Measurements from ENCODE around the gene ZFHX3. TPM values are rescaled to one million over a fixed set of nuclear protein-coding genes. Genes with fewer than 3 reads are reported as not detected.

ZFHX3 gene
- total and polyA plus RNA-seq, 10 donors: 0.47 to 18.5 (median 11.1) TPM

DNA sequence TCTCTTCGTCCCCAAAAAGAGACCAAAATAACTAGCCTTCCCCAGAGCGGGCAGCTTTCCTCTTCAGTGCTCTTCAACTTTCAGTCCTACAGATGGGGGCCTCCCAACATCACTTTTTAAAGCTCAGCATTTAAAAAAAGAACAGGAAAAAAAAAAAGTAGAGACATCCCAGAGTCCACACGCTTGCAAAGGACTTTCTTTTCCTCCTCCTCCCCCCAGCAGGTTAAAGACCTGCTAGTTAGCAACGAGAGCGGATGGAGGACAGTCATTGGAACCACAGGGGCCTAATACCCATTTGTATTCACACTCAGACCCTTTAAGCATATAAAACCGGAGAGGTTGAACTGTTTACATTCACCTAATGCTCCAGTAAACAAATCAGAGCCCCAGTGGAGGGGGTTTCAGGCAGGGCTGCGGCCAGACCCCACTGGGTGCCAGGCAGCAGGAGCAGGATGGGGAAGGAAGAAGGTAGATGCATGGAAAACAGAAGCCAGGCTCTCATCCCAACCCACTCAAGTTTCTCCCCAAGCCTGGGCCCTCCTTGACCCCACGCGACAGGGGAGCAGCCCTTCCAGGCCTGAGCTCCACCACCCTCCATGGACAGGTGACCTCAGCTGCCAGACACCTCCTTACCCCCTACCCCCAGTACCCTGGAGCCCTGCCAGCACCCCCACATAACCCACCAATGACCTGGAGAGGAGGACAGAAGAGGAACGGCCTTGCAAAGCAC lies 15.2 kb downstream of the ZFHX3 start:
- TF ChIP-seq POLR2AphosphoS5 (IDR thresholded peaks at IDR 0.05): no peak
- TF ChIP-seq POLR2A (IDR thresholded peaks at IDR 0.05): no peak
- TF ChIP-seq, protein P1, sequence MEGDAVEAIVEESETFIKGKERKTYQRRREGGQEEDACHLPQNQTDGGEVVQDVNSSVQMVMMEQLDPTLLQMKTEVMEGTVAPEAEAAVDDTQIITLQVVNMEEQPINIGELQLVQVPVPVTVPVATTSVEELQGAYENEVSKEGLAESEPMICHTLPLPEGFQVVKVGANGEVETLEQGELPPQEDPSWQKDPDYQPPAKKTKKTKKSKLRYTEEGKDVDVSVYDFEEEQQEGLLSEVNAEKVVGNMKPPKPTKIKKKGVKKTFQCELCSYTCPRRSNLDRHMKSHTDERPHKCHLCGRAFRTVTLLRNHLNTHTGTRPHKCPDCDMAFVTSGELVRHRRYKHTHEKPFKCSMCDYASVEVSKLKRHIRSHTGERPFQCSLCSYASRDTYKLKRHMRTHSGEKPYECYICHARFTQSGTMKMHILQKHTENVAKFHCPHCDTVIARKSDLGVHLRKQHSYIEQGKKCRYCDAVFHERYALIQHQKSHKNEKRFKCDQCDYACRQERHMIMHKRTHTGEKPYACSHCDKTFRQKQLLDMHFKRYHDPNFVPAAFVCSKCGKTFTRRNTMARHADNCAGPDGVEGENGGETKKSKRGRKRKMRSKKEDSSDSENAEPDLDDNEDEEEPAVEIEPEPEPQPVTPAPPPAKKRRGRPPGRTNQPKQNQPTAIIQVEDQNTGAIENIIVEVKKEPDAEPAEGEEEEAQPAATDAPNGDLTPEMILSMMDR (IDR thresholded peaks at IDR 0.05 in 8 of 11, conservative IDR thresholded peaks at IDR 0.05 in 3 of 11): no peak
- 52 to 59% (median 54%) methylated on average over 8 to 10 of the region's 10 CpGs for WGBS, 5 donors
- Histone ChIP-seq H3K27me3 (replicated peaks in 1 of 7) (peaks cover 0 to 4% (median 0%) of the 10 kb centered on the region in 7 donors), H3K9me3 (no peaks in the 10 kb centered on the region), H3K4me1 (peaks cover 0 to 55% (median 22%) of the 10 kb centered on the region in 6 donors), H3K27ac (peak overlapping the region in 1 of 8 donors; percentile 15), H3K4me3 (no peak overlapping the region), H3K36me3 (no peaks in the 10 kb centered on the region)
- intact Hi-C loops (cut with DNase I; ENCODE audit: low total_unique reads): no loop called here
- DNase-seq: no peak

DNA sequence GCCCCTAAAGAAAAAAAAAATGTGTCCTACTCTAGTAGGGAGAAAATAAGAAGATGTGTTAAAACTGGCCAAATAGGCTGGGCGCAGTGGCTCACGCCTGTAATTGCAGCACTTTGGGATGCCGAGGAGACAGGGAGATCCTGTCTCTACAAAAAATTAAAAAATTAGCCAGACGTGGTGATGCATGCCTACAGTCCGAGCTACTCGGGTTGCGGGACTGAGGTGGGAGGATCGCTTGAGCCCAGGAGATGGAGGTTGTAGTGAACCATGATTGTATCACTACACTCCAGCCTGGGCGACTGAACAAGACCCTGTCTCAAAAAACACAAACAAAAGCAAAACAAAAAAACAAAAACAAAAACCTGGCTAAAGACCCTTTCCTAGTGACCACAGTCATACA lies 15.9 kb downstream of the ZFHX3 start:
- 93 to 97% (median 94%) methylated on average over 9 of the region's 9 CpGs for WGBS, 5 donors
- no peak for DNase-seq
- Histone ChIP-seq H3K27ac (no peak overlapping the region), H3K9me3 (no peaks in the 10 kb centered on the region), H3K27me3 (replicated peaks in 1 of 7) (peaks cover 0 to 4% (median 0%) of the 10 kb centered on the region in 7 donors), H3K36me3 (no peaks in the 10 kb centered on the region), H3K4me1 (peaks cover 0 to 50% (median 21%) of the 10 kb centered on the region in 6 donors), H3K4me3 (no peak overlapping the region)
- TF ChIP-seq POLR2A (IDR thresholded peaks at IDR 0.05): no peak
- TF ChIP-seq, protein P1 (IDR thresholded peaks at IDR 0.05 in 8 of 11, conservative IDR thresholded peaks at IDR 0.05 in 3 of 11): no peak
- TF ChIP-seq POLR2AphosphoS5 (IDR thresholded peaks at IDR 0.05): no peak
- intact Hi-C loops (cut with DNase I; ENCODE audit: low total_unique reads): no loop called here

DNA sequence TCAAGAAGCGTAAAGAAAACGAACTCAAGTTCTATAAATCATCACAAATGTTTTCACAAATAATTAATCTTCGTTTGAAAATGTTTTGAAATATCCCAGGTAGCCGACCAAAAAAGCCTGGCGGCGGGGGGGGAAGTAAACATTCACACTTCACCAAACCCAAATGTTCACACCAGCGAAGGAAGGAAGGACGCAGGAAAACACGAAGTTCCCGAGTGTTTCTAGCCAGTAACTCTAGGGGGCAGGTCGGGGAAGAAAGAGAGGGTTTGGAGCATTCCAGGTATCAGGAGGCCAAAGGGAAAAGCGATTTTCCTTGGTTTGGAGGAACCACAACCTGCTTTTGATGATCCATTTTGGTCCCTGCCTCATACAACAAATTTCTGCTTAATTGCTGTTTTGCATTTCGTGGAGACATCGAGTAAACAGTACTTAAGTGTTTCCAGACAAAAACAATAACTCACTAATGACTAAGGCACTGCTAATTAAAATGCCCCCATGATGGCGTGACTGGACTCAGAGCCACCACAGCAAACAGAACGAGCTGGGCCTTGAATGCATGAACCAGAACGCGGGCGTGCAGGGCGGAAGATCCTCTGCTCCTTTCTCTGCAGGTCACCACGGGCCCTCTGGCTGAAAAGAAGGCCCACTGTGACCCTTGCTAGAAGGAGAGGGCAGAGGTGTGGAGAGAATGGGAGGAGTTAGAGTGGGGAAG lies 16.6 kb downstream of the ZFHX3 start:
- intact Hi-C loops (cut with DNase I; ENCODE audit: low total_unique reads): no loop called here
- H3K27ac ChIP-seq: no peak overlapping the region
- H3K4me1 ChIP-seq: peaks cover 0 to 43% (median 18%) of the 10 kb centered on the region in 6 donors
- TF ChIP-seq POLR2A (IDR thresholded peaks at IDR 0.05) (no peak), POLR2AphosphoS5 (IDR thresholded peaks at IDR 0.05) (no peak)
- TF ChIP-seq, protein P1 (IDR thresholded peaks at IDR 0.05 in 8 of 11, conservative IDR thresholded peaks at IDR 0.05 in 3 of 11): no peak
- 74 to 81% (median 79%) methylated on average over 21 of the region's 21 CpGs for WGBS, 5 donors
- H3K4me3 ChIP-seq: no peak overlapping the region
- no peaks in the 10 kb centered on the region for H3K36me3 ChIP-seq
- DNase-seq: no peak
- no peaks in the 10 kb centered on the region for H3K9me3 ChIP-seq
- peaks cover 0 to 4% (median 0%) of the 10 kb centered on the region in 7 donors for H3K27me3 ChIP-seq (replicated peaks in 1 of 7)
